Neural progenitor cell (in vitro differentiated cells): ENCODE data around the gene NELFB. TPM values are rescaled to one million over a fixed set of nuclear protein-coding genes. Genes with fewer than 3 reads are reported as not detected.

Source experiments
- DNase-seq: peaks from one replicate; pipeline ENCODE4 v3.0.0-alpha.2; 2016; ENCODE audit warnings: low spot score
- H2AFZ ChIP-seq: fragments of 200-600 bp; sonication (generic); replicated peaks from 2 replicates; pipeline ENCODE4 v1.6.1; 2016; ENCODE audit warnings: antibody characterized with exemption
- H3F3A ChIP-seq: fragments of 200-600 bp; sonication (generic); 2 replicates; pipeline ENCODE4 v1.6.1; 2016; ENCODE audit warnings: antibody characterized with exemption, low read depth
- H3K27ac ChIP-seq: fragments of 200-600 bp; sonication (generic); 2 replicates; pipeline ENCODE4 v1.5.1; 2016; ENCODE audit warnings: mild to moderate bottlenecking
- H3K27me3 ChIP-seq: fragments of 200-600 bp; sonication (generic); 2 replicates; pipeline ENCODE4 v1.6.1; 2016; ENCODE audit warnings: mild to moderate bottlenecking, moderate library complexity
- H3K36me3 ChIP-seq: fragments of 200-600 bp; sonication (generic); 2 replicates; pipeline ENCODE4 v1.5.1; 2016
- H3K4me1 ChIP-seq: fragments of 200-600 bp; sonication (generic); 2 replicates; pipeline ENCODE4 v1.6.1; 2016; ENCODE audit warnings: mixed run types
- H3K4me2 ChIP-seq: fragments of 200-600 bp; sonication (generic); 2 replicates; pipeline ENCODE4 v1.6.1; 2016
- H3K4me3 ChIP-seq: fragments of 200-600 bp; sonication (generic); 2 replicates; pipeline ENCODE4 v1.5.1; 2016
- H3K79me2 ChIP-seq: fragments of 200-600 bp; sonication (generic); 2 replicates; pipeline ENCODE4 v1.6.1; 2016; ENCODE audit warnings: low read depth
- H3K9ac ChIP-seq: fragments of 200-600 bp; sonication (generic); 2 replicates; pipeline ENCODE4 v1.6.1; 2016
- H3K9me3 ChIP-seq: fragments of 200-600 bp; sonication (generic); 2 replicates; pipeline ENCODE4 v1.5.1; 2016; ENCODE audit warnings: low read depth
- H4K20me1 ChIP-seq: fragments of 200-600 bp; sonication (generic); 2 replicates; pipeline ENCODE4 v1.6.1; 2016; ENCODE audit warnings: low read depth
- H3K27ac Mint-ChIP-seq: 3 replicates; pipeline ENCODE4 v1.8.0; 2021; ENCODE audit warnings: mixed read lengths
- H3K27me3 Mint-ChIP-seq: 2 replicates; pipeline ENCODE4 v1.8.0; 2022; ENCODE audit warnings: low read depth, mild to moderate bottlenecking, inconsistent platforms, moderate library complexity, mixed read lengths; ENCODE audit not compliant: insufficient read depth
- H3K36me3 Mint-ChIP-seq: 3 replicates; pipeline ENCODE4 v1.8.0; 2021; ENCODE audit warnings: mixed read lengths
- H3K4me1 Mint-ChIP-seq: 3 replicates; pipeline ENCODE4 v1.8.0; 2021; ENCODE audit warnings: mixed read lengths
- H3K4me3 Mint-ChIP-seq: 3 replicates; pipeline ENCODE4 v1.8.0; 2021; ENCODE audit warnings: mild to moderate bottlenecking, moderate library complexity, mixed read lengths
- H3K9me3 Mint-ChIP-seq: 3 replicates; pipeline ENCODE4 v1.8.0; 2020; ENCODE audit warnings: mixed read lengths
- EZH2 ChIP-seq: fragments of 200-600 bp; sonication (generic); IDR thresholded peaks from 2 replicates; pipeline ENCODE4 v1.6.1; 2017; ENCODE audit warnings: antibody characterized with exemption, mild to moderate bottlenecking, moderate library complexity
- EZH2phosphoT487 ChIP-seq: fragments of 200-600 bp; sonication (generic); IDR thresholded peaks from 2 replicates; pipeline ENCODE4 v1.6.1; 2017; ENCODE audit warnings: antibody characterized with exemption
- total RNA-seq: library from RNA; depleted of rRNA; stranded (reverse); fragments of >200 nt; gene quantifications from 2 replicates; pipeline ENCODE4 v1.2.3, GENCODE V29; 2015; ENCODE audit warnings: low replicate concordance
- TF ChIP-seq, protein P1 (sequence below): fragments of 200-600 bp; sonication (generic); IDR thresholded peaks from 2 replicates; pipeline ENCODE4 v1.5.1; 2017; ENCODE audit warnings: antibody characterized with exemption, mild to moderate bottlenecking

Gene NELFB
- total RNA-seq, 1 donor from 2014 or later: 35.2 TPM

DNA sequence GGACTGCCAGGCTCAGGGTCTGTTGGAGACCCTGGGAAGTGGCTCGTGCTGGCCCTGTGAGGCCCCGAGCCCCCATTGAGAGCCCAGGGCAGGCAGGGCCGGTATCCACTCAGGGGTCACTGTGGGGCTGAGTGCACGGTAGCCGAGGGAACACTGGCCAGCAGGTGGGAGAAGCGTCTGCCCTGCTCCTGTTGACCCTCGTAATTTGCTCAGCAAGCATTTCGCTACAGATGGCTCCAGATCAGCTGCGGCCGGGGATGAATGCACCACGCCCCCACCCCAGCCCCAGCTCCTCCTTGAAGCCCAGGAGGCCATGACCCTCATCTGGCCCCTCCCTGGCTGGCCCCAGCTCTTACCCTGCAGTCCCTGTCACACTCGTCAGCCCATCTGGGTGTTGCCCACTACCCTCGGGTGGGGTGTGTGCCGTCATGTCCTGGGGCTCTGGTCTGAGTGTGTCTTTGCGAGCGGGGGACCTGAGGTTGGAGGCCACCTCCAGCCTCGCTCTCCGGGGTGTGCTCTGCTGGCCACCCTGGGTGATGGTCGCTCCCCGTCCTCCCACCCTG, 53.0 kb downstream of the NELFB start:
- no peak overlapping the region for H3K4me2 ChIP-seq
- H3K9ac ChIP-seq: no peak overlapping the region
- no peak overlapping the region for H3K4me3 ChIP-seq
- DNase-seq: peak; percentile 47
- H2AFZ ChIP-seq: no peak overlapping the region
- no peaks in the 10 kb centered on the region for H3K36me3 ChIP-seq
- no peaks in the 10 kb centered on the region for H3K79me2 ChIP-seq
- no peak overlapping the region for H3K27ac ChIP-seq
- TF ChIP-seq EZH2phosphoT487 (no peak), EZH2 (no peak)
- TF ChIP-seq, protein P1, sequence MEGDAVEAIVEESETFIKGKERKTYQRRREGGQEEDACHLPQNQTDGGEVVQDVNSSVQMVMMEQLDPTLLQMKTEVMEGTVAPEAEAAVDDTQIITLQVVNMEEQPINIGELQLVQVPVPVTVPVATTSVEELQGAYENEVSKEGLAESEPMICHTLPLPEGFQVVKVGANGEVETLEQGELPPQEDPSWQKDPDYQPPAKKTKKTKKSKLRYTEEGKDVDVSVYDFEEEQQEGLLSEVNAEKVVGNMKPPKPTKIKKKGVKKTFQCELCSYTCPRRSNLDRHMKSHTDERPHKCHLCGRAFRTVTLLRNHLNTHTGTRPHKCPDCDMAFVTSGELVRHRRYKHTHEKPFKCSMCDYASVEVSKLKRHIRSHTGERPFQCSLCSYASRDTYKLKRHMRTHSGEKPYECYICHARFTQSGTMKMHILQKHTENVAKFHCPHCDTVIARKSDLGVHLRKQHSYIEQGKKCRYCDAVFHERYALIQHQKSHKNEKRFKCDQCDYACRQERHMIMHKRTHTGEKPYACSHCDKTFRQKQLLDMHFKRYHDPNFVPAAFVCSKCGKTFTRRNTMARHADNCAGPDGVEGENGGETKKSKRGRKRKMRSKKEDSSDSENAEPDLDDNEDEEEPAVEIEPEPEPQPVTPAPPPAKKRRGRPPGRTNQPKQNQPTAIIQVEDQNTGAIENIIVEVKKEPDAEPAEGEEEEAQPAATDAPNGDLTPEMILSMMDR: no peak
- H3F3A ChIP-seq: peaks cover 15% of the 10 kb centered on the region
- Mint-ChIP-seq H3K36me3 (no peaks in the 10 kb centered on the region), H3K27me3 (peaks cover 2% of the 10 kb centered on the region), H3K4me3 (peak overlapping the region; percentile 38), H3K9me3 (no peaks in the 10 kb centered on the region), H3K27ac (no peak overlapping the region), H3K4me1 (peaks cover 34% of the 10 kb centered on the region)
- peaks cover 44% of the 10 kb centered on the region for H3K4me1 ChIP-seq
- peaks cover 9% of the 10 kb centered on the region for H3K27me3 ChIP-seq
- peaks cover 9% of the 10 kb centered on the region for H4K20me1 ChIP-seq
- H3K9me3 ChIP-seq: no peaks in the 10 kb centered on the region

DNA sequence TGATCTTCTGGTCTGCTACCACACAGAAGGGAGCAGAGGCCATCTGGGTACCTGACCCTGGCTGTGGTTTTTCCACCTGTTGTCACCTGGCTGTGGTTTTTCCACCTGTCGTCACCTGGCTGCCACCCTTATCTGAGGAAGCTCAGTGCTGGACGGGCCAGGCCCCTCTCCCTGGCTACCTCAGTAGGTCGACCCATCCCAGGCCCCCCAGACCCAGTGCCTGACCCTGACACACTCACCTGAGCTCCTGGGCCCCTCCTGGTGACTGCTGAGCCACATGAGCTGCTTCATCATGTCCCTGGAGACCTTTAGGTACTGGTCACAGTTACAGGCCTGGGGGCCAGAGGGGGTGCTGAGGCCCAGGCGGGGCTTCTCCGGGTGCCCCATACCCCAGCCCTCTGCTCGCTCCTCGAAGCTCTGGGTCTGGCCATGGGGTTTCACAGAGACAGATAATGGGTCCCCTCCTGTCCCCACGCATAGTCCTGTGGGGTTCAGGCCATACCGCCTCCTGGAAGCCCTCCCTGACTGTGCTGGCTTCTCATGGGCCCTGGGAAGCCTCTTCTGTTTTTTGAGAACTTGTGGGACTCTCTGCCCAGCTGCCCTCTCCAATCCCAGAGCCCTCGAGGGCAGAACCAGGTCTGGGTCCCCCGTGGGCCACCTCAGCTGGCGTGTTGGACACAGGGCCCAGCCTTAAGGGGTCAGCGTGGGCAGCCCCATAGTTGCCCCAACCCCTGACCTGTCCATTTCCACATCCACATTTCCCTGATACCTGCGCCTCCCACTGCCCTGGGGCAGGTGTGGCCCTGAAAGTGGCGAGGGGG, 54.5 kb downstream of the NELFB start:
- H3K4me3 Mint-ChIP-seq: no peak overlapping the region
- Histone ChIP-seq H3K4me3 (no peak overlapping the region), H3K9ac (no peak overlapping the region), H3K27ac (no peak overlapping the region), H2AFZ (no peak overlapping the region), H3F3A (peaks cover 20% of the 10 kb centered on the region), H3K4me2 (no peak overlapping the region), H3K27me3 (no peaks in the 10 kb centered on the region), H4K20me1 (peaks cover 3% of the 10 kb centered on the region), H3K9me3 (no peaks in the 10 kb centered on the region), H3K79me2 (no peaks in the 10 kb centered on the region), H3K4me1 (peaks cover 44% of the 10 kb centered on the region), H3K36me3 (no peaks in the 10 kb centered on the region)
- no peak for TF ChIP-seq EZH2phosphoT487
- H3K9me3 Mint-ChIP-seq: no peaks in the 10 kb centered on the region
- H3K4me1 Mint-ChIP-seq: peaks cover 34% of the 10 kb centered on the region
- no peak overlapping the region for H3K27ac Mint-ChIP-seq
- DNase-seq: peak; percentile 1
- H3K36me3 Mint-ChIP-seq: no peaks in the 10 kb centered on the region
- H3K27me3 Mint-ChIP-seq: peaks cover 2% of the 10 kb centered on the region

DNA sequence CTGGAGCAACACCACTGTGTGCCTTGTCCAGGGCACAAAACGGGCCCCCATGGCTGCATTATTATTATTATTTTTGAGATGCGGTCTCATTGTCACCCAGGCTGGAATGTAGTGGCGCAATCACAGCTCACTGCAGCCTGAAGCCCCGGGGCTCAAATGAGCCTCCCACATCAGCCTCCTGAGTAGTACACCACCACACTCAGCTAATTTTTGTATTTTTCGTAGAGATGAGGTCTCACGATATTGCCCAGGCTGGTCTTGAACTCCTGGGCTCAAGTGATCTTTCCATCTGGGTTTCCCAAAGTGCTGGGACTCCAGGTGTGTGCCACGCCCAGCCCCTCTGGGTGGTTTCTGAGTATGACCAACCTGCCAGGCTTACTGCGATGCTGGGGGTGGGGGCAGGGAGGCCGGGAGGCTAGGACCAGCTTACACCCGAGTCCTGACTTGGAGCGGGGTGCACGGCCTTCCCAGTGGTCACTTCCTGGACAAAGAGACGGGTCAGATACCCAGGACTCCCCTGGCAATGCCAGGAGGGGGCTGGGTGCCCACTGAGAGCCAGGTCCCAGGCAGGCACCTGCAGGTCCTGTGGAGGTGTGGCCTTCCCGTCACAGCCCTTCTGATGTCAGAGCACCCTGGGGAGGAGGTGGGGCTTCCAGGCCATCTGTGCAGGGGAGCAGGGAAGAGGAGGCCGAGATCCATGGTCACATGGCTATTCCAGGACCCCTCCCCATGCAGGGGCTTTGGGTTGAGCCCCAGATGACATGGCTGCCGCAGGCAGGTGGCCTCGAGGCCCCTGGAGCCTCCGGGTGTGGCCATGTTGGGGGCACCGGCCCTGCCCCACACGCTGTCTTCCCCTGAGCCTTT, 55.3 kb downstream of the NELFB start:
- H3K27ac ChIP-seq: no peak overlapping the region
- peak; percentile 18 for DNase-seq
- Mint-ChIP-seq H3K4me3 (peak overlapping the region; percentile 21), H3K27ac (no peak overlapping the region), H3K4me1 (peaks cover 34% of the 10 kb centered on the region), H3K27me3 (peaks cover 2% of the 10 kb centered on the region), H3K36me3 (no peaks in the 10 kb centered on the region), H3K9me3 (no peaks in the 10 kb centered on the region)
- no peaks in the 10 kb centered on the region for H3K27me3 ChIP-seq
- H3K36me3 ChIP-seq: no peaks in the 10 kb centered on the region
- TF ChIP-seq EZH2phosphoT487: no peak
- TF ChIP-seq EZH2: no peak
- TF ChIP-seq, protein P1: no peak
- no peak overlapping the region for H3K4me3 ChIP-seq
- H4K20me1 ChIP-seq: no peaks in the 10 kb centered on the region
- no peaks in the 10 kb centered on the region for H3K9me3 ChIP-seq
- peaks cover 44% of the 10 kb centered on the region for H3K4me1 ChIP-seq
- H2AFZ ChIP-seq: no peak overlapping the region
- H3K9ac ChIP-seq: no peak overlapping the region
- no peaks in the 10 kb centered on the region for H3K79me2 ChIP-seq
- H3F3A ChIP-seq: peaks cover 13% of the 10 kb centered on the region
- H3K4me2 ChIP-seq: no peak overlapping the region
